ENCODE data around the gene AGBL4.

The AGBL4 gene

DNA sequence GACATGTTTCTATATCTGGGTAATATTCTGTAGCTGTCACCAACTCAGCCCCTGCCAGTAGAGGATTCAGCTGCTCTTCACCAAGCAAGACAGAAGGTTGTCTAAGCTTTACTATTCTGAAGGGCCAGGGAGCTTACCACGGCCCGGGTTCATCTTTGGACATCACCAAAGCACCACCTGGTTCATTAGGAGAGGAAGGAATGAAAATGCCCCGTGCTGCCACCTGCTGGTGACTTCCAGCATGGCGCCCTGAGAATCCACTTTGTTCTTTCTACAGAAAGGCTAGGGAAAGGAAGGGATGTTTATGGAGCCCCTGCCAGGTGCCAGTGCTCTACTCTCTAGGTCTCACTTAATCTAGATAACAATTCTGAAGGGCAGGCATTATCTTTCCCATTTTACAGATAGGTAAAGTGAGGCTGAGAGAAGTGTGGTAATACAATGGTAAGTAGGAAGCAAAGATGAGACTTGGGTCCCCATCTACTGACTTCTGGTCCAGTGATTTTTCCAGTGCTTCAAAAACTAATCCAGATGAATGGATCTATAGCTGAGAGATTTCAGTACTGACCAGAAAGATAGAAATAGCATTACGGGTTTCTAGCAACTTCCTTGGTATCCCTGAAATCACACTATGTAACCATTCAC, 1326.6 kb downstream of the AGBL4 start:
- peak; percentile 48 for DNase-seq (ENCODE audit: low read depth)
- TF ChIP-seq, protein P1, sequence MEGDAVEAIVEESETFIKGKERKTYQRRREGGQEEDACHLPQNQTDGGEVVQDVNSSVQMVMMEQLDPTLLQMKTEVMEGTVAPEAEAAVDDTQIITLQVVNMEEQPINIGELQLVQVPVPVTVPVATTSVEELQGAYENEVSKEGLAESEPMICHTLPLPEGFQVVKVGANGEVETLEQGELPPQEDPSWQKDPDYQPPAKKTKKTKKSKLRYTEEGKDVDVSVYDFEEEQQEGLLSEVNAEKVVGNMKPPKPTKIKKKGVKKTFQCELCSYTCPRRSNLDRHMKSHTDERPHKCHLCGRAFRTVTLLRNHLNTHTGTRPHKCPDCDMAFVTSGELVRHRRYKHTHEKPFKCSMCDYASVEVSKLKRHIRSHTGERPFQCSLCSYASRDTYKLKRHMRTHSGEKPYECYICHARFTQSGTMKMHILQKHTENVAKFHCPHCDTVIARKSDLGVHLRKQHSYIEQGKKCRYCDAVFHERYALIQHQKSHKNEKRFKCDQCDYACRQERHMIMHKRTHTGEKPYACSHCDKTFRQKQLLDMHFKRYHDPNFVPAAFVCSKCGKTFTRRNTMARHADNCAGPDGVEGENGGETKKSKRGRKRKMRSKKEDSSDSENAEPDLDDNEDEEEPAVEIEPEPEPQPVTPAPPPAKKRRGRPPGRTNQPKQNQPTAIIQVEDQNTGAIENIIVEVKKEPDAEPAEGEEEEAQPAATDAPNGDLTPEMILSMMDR (IDR thresholded peaks at IDR 0.05; ENCODE audit: low read length, missing control alignments): peak; percentile 96
- H3K4me3 ChIP-seq (replicated peaks; ENCODE audit: low read depth, low read length): no peak overlapping the region

- DNase-seq (ENCODE audit: low read depth): no peak
- TF ChIP-seq, protein P1 (IDR thresholded peaks at IDR 0.05; ENCODE audit: low read length, missing control alignments): no peak
- no peak overlapping the region for H3K4me3 ChIP-seq (replicated peaks; ENCODE audit: low read depth, low read length)
These were observed 1328.6 kb downstream of the AGBL4 start for GRCh38 chr1:48695161-48695560.

GRCh38 chr1:48693674-48694320, 1330.0 kb downstream of the AGBL4 start:
- H3K4me3 ChIP-seq (replicated peaks; ENCODE audit: low read depth, low read length): no peak overlapping the region
- TF ChIP-seq, protein P1 (IDR thresholded peaks at IDR 0.05; ENCODE audit: low read length, missing control alignments): no peak
- no peak for DNase-seq (ENCODE audit: low read depth)

DNA sequence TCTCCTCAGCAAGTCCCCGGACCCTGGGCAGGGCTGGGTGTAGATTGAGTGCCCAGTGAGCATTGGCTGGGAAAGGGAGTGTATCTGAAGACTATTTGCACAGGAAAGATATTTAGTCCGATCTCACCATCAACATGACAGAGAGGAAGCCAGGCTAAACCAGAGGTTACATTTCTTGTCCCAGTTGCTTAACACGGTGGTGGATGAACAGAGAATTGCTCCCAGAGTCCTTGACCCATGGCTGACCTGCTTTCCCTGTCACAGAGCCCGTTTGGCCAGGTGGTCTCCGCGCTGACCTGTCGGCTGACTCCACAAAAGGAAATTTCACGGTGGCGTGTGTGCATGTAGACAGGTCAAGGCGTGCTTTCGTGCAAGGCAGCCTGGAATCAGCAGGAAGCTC, 1330.6 kb downstream of the AGBL4 start:
- TF ChIP-seq, protein P1 (IDR thresholded peaks at IDR 0.05; ENCODE audit: low read length, missing control alignments): no peak
- no peak for DNase-seq (ENCODE audit: low read depth)
- no peak overlapping the region for H3K4me3 ChIP-seq (replicated peaks; ENCODE audit: low read depth, low read length)

DNA sequence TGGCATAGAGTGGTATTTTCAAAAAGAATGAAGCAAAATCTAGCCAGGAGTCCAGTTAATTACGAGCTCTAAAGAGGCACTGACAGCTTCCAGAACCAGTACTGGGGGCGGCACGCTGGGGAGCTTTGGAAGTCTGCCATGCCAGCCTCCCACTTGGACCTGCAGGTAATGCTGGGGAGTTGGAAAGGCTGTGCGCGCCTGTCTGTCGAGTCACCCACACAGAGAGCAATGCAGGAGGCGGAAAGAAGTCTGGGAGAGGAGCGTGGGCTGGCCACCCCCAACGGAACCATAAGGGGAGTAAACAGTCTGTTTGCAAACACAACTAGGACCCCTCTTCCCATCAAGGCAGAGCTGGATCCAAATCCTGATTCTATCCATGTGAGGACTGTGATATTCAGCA, 1331.5 kb downstream of the AGBL4 start:
- H3K4me3 ChIP-seq (replicated peaks; ENCODE audit: low read depth, low read length): no peak overlapping the region
- DNase-seq (ENCODE audit: low read depth): no peak
- TF ChIP-seq, protein P1 (IDR thresholded peaks at IDR 0.05; ENCODE audit: low read length, missing control alignments): no peak

DNA sequence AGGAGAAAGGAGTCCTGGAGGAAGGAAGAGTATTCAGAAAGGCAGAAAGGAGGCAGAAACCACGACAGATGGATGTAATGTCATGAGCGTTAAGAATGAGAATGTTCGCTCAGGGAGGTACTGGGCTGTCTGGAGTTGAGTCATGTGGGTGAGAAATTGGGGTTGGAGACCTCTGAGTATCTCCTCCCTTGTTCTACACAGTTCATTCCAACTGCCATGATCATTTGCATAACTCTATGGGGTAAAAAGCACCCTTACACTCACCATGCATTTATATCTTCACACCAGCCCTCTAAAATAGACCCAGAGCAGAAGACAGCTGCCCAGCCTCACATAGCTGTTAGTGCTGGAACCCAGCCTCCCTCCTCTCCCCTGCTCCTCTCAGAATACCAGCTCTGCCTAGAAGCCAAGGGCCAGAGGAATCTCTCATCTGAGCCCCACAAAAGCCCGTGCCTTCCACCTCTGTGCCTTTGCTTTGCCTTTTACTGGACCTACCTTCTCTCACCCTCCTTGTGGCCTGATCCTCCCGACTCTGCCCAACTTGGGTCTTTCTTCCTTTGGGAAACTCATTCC, 1332.2 kb downstream of the AGBL4 start:
- TF ChIP-seq, protein P1 (IDR thresholded peaks at IDR 0.05; ENCODE audit: low read length, missing control alignments): no peak
- DNase-seq (ENCODE audit: low read depth): no peak

More for the DNA sequence above, 1332.2 kb downstream of the AGBL4 start:
- H3K4me3 ChIP-seq (replicated peaks; ENCODE audit: low read depth, low read length): no peak overlapping the region
